ENCODE results near the gene DUSP2. TPM values are rescaled to one million over a fixed set of nuclear protein-coding genes. Genes with fewer than 3 reads are reported as not detected.

DUSP2 gene
- total and polyA plus RNA-seq, 10 of the 15 experiments (the other 5 are each of a cell fraction or from before 2014, with no cell fraction given): 9.7 to 212 (median 57.2) TPM

DNA sequence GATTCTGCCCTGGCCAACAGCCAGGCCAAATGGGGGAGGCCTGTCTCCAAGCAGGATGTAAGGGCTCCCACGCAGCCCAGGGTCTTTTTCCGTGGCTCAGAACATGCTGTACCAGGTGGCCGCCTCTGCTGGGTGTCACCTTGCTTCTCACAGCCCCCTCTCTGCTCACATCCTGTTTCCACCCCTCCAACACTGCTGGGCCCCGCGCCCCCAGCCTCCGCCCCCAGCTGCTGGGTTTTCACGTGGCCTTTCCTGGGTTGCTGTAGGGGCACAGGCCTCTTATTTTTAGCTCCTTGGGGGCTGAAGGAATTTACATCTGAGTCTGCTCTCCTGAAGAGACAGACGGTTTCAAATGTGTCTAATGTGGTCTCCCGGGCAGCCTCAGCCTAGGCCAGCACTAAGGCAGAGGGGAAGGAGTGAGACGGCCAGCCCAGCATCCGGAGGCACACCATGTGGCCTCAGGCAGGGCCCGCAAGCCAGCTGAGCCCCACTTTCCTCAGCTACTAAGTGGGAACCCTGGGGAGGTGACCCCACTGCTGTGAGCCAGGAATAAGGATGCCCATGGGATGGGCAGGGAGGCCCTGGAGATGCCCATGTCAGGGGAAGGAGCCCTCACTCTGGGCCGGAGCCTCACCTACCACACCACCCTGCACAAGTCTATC is 18.7 kb upstream of the DUSP2 start:
- 1% methylated on average over 13 of the region's 13 CpGs for WGBS (ENCODE audit: insufficient coverage, insufficient replicate concordance, low lambda C conversion rate, missing lambda C conversion rate)
- Histone ChIP-seq H3K9ac (ENCODE audit: control insufficient read depth, insufficient read depth, low read length) (peak overlapping the region; percentile 89), H3K27ac (ENCODE audit: control insufficient read depth, insufficient read depth) (peak overlapping the region; percentile 100), H3K4me1 (ENCODE audit: control insufficient read depth, insufficient read depth, low read length) (peaks cover 58% of the 10 kb centered on the region), H4K20me1 (ENCODE audit: control insufficient read depth, insufficient read depth) (no peaks in the 10 kb centered on the region), H3K36me3 (ENCODE audit: control insufficient read depth in 2 of 2, insufficient read depth in 2 of 2, low read length in 1 of 2) (no peaks in the 10 kb centered on the region), H3K4me2 (ENCODE audit: control insufficient read depth, insufficient read depth) (peak overlapping the region; percentile 93), H3K27me3 (replicated peaks in 1 of 2; ENCODE audit: control insufficient read depth in 2 of 2, insufficient read depth in 2 of 2, low read length in 1 of 2) (no peaks in the 10 kb centered on the region), H3K9me3 (replicated peaks; ENCODE audit: control insufficient read depth, insufficient read depth, low read length) (peaks cover 3% of the 10 kb centered on the region; the same call in 2 of the 3 replicates), H2AFZ (ENCODE audit: control insufficient read depth, low read depth, low read length) (no peak overlapping the region; the same call in 1 of the 2 replicates), H3K4me3 (peak overlapping the region; percentile 65), H3K79me2 (ENCODE audit: control insufficient read depth, insufficient read depth, low read length) (no peaks in the 10 kb centered on the region; the same call in none of the 2 replicates)
- CTCF ChIA-PET: interaction anchor here (1.5 to 5.5 kb wide), 4 partner anchors 11 to 25 kb away, joined by 4 to 68 read pairs (median 24); partner anchors contain the start of genes ASTL and DUSP2
- SMC1A ChIA-PET (ENCODE audit: uncharacterized antibody, unreplicated experiment): interaction anchor here (0.8 to 4.1 kb wide), 8 partner anchors 8 to 27 kb away, joined by 3 to 52 read pairs (median 7); partner anchors contain the start of gene ASTL
- in situ Hi-C loops (cut with MboI): no loop called here
- RAD21 ChIA-PET (ENCODE audit: unreplicated experiment): interaction anchor here (1.0 to 5.4 kb wide), 11 partner anchors 8 to 103 kb away, joined by 3 to 59 read pairs (median 6); partner anchors contain the start of genes ASTL and CIAO1
- ATAC-seq (peak; percentile 75), FAIRE-seq (no peak), DNase-seq (ENCODE audit: low read depth, low spot score) (peak; percentile 87)
- POLR2A ChIA-PET: interaction anchor here (0.6 to 6.3 kb wide), 9 partner anchors 8 to 604 kb away, joined by 3 to 80 read pairs (median 5); partner anchors contain the start of genes ASTL, DUSP2, NCAPH and STARD7
- BruUV-seq (replicated peaks): TSS peak; percentile 89
- intact Hi-C loops (cut with micrococcal nuclease; ENCODE audit: unreplicated experiment): loop anchor here (1.0 kb wide), 1 partner anchor 18 kb away; no protein-coding TSS in a partner anchor
- no peak; the same call in 1 of the 2 replicates for TF ChIP-seq USF2 (IDR thresholded peaks at IDR 0.05; ENCODE audit: borderline replicate concordance, low read depth, low read length)
- peak; percentile 77; the same call in 1 of the 2 replicates for TF ChIP-seq IRF4 (IDR thresholded peaks at IDR 0.05; ENCODE audit: low read depth, low read length)
- TF ChIP-seq CHD1 (IDR thresholded peaks at IDR 0.05; ENCODE audit: low read depth, low read length): 0 out of 2 replicates have a peak, but pooled peaks have one; percentile 65
- TF ChIP-seq CHD4 (IDR thresholded peaks at IDR 0.05): no peak
- TF ChIP-seq, protein P1, sequence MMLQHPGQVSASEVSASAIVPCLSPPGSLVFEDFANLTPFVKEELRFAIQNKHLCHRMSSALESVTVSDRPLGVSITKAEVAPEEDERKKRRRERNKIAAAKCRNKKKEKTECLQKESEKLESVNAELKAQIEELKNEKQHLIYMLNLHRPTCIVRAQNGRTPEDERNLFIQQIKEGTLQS (IDR thresholded peaks at IDR 0.05; ENCODE audit: borderline replicate concordance, extremely low read depth, low read depth, low read length): no peak
- TF ChIP-seq KLF5 (IDR thresholded peaks at IDR 0.05; ENCODE audit: partially characterized antibody): peak; percentile 75
- peak; percentile 68; the same call in 1 of the 3 replicates for TF ChIP-seq POU2F2 (IDR thresholded peaks at IDR 0.05; ENCODE audit: borderline replicate concordance, low read depth, low read length)
- no peak for TF ChIP-seq CBX5 (IDR thresholded peaks at IDR 0.05; ENCODE audit: low read depth)
- TF ChIP-seq RCOR1 (conservative IDR thresholded peaks at IDR 0.05; ENCODE audit: low read depth, low read length): no peak; the same call in 1 of the 2 replicates
- TF ChIP-seq, protein P2, sequence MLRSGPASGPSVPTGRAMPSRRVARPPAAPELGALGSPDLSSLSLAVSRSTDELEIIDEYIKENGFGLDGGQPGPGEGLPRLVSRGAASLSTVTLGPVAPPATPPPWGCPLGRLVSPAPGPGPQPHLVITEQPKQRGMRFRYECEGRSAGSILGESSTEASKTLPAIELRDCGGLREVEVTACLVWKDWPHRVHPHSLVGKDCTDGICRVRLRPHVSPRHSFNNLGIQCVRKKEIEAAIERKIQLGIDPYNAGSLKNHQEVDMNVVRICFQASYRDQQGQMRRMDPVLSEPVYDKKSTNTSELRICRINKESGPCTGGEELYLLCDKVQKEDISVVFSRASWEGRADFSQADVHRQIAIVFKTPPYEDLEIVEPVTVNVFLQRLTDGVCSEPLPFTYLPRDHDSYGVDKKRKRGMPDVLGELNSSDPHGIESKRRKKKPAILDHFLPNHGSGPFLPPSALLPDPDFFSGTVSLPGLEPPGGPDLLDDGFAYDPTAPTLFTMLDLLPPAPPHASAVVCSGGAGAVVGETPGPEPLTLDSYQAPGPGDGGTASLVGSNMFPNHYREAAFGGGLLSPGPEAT (IDR thresholded peaks at IDR 0.05; ENCODE audit: low read depth): peak; percentile 71
- TF ChIP-seq NR2F1 (conservative IDR thresholded peaks at IDR 0.05): peak; percentile 85
- peak; percentile 95 for TF ChIP-seq MEF2B (IDR thresholded peaks at IDR 0.05; ENCODE audit: partially characterized antibody, poor library complexity, severe bottlenecking)
- TF ChIP-seq PBX3 (IDR thresholded peaks at IDR 0.05; ENCODE audit: insufficient replicate concordance, low read depth, low read length): no peak
- no peak for TF ChIP-seq FOS (IDR thresholded peaks at IDR 0.05; ENCODE audit: borderline replicate concordance, extremely low read depth, insufficient read length)
- no peak for TF ChIP-seq HDAC2 (IDR thresholded peaks at IDR 0.05)
- TF ChIP-seq ATF7 (IDR thresholded peaks at IDR 0.05; ENCODE audit: low read depth): peak; percentile 87

All from GM12878 (cell line).